Panc1 (cell line): ENCODE data around the gene SDSL. TPM values are rescaled to one million over a fixed set of nuclear protein-coding genes. Genes with fewer than 3 reads are reported as not detected.

ENCODE experiments used
- ATAC-seq: fragments of 200-7000 bp; cut with Tn5 transposase; 2 replicates; pipeline ENCODE4 v1.9.1; 2020; ENCODE audit warnings: mild to moderate bottlenecking, moderate library complexity
- BruUV-seq: library from RNA; stranded (reverse); fragments of 400-500 nt; replicated peaks from 2 replicates; lab custom pipeline; 2021; lab: Mats Ljungman, UMichigan
- CTCF ChIA-PET: fragments of 300-600 bp; sonication (Branson Sonifier 250); formaldehyde crosslinking; loops from one replicate; lab custom pipeline; 2022; ENCODE audit warnings: antibody characterized with exemption; lab: Charles Lee
- POLR2A ChIA-PET: fragments of 300-600 bp; sonication (Branson Sonifier 250); formaldehyde crosslinking; loops from one replicate; lab custom pipeline; 2022; ENCODE audit warnings: antibody characterized with exemption; lab: Charles Lee
- DNase-seq: peaks from one replicate; pipeline ENCODE4 v3.0.0-alpha.2; 2010; ENCODE audit warnings: low read depth, low spot score
- H3K27ac ChIP-seq: 2 replicates; pipeline ENCODE4 v1.5.1; 2011; ENCODE audit warnings: mild to moderate bottlenecking, low read length, inconsistent platforms
- H3K27me3 ChIP-seq: fragments of 200-500 bp; sonication (Bioruptor generic); 2 replicates; pipeline ENCODE4 v1.6.0; 2014; ENCODE audit warnings: low read length, inconsistent platforms; ENCODE audit not compliant: control insufficient read depth, insufficient read depth
- H3K36me3 ChIP-seq: fragments of 200-500 bp; sonication (Bioruptor generic); 2 replicates; pipeline ENCODE4 v1.5.1; 2014; ENCODE audit warnings: inconsistent platforms, mild to moderate bottlenecking, low read length, moderate library complexity; ENCODE audit not compliant: control insufficient read depth, insufficient read depth
- H3K4me1 ChIP-seq: 2 replicates; pipeline ENCODE4 v1.5.1; 2011; ENCODE audit warnings: inconsistent platforms, mild to moderate bottlenecking, low read length, moderate library complexity; ENCODE audit not compliant: control insufficient read depth, insufficient read depth
- H3K4me3 ChIP-seq, 2 experiments: 2 replicates each; pipeline ENCODE4 v1.5.1; 2011 to 2012; ENCODE audit warnings: low read depth in 2 of 2, low read length in 2 of 2, mild to moderate bottlenecking in 2 of 2, inconsistent platforms in 1 of 2, moderate library complexity in 1 of 2
- H3K9me3 ChIP-seq: fragments of 200-500 bp; sonication (Bioruptor generic); 2 replicates; pipeline ENCODE4 v1.5.1; 2014; ENCODE audit warnings: low read depth, mild to moderate bottlenecking, inconsistent platforms, low read length, moderate library complexity; ENCODE audit not compliant: control insufficient read depth, insufficient read depth
- CTCF ChIP-seq: fragments of 450-650 bp; IDR thresholded peaks from 2 replicates; pipeline ENCODE4 v1.5.1; 2017; ENCODE audit warnings: mild to moderate bottlenecking
- POLR2AphosphoS5 ChIP-seq: IDR thresholded peaks from 2 replicates; pipeline ENCODE4 v1.6.1; 2012; ENCODE audit warnings: mild to moderate bottlenecking, low read depth, low read length, moderate library complexity
- REST ChIP-seq, 2 experiments: IDR thresholded peaks; 2 replicates each; pipeline ENCODE4 v1.6.1; 2011 to 2012; ENCODE audit warnings: low read depth in 2 of 2, control low read depth in 1 of 2, low read length in 1 of 2, mild to moderate bottlenecking in 1 of 2, moderate library complexity in 1 of 2; ENCODE audit not compliant: insufficient read depth in 1 of 2
- SIN3A ChIP-seq: IDR thresholded peaks from 2 replicates; pipeline ENCODE4 v1.6.1; 2012; ENCODE audit warnings: low read depth, mild to moderate bottlenecking, low read length, moderate library complexity, borderline replicate concordance; ENCODE audit not compliant: insufficient read depth
- TCF7L2 ChIP-seq: IDR thresholded peaks from 2 replicates; pipeline ENCODE4 v1.6.1; 2011; ENCODE audit warnings: mild to moderate bottlenecking, low read depth, low read length, inconsistent platforms
- in situ Hi-C: cut with HindIII; loops from 2 replicates; pipeline ENCODE4 v1.10.0; 2016; ENCODE audit warnings: low sequenced_read_pairs, low pct_unique_long_range_greater_than_20kb
- intact Hi-C: fragments of 100-400 bp; cut with micrococcal nuclease; formaldehyde crosslinking; loops from one replicate; pipeline ENCODE4 v1.10.0; 2022; ENCODE audit not compliant: unreplicated experiment
- total RNA-seq: library from RNA; stranded (reverse); gene quantifications from one replicate; pipeline ENCODE4 v1.2.1, GENCODE V29; 2021; ENCODE audit not compliant: unreplicated experiment

The SDSL gene
- total RNA-seq, 1 experiment from 2014 or later = 5.8 TPM

GRCh38 chr12:113413488-113413939, 8.7 kb upstream of the SDSL start:
- no TSS peak for BruUV-seq
- intact Hi-C loops = no loop called here
- Histone ChIP-seq H3K27me3 (no peaks in the 10 kb centered on the region), H3K9me3 (no peaks in the 10 kb centered on the region), H3K36me3 (no peaks in the 10 kb centered on the region), H3K27ac (no peak overlapping the region), H3K4me1 (no peaks in the 10 kb centered on the region), H3K4me3 (no peak overlapping the region)
- ATAC-seq = no peak
- in situ Hi-C loops = no loop called here
- DNase-seq = no peak
- POLR2A ChIA-PET = no interaction called here
- TF ChIP-seq REST (IDR thresholded peaks at IDR 0.05; ENCODE audit: insufficient read depth in 1 of 2, low read depth in 2 of 2, low read length in 1 of 2) (no peak), SIN3A (no peak), CTCF (no peak), TCF7L2 (no peak), POLR2AphosphoS5 (no peak)
- CTCF ChIA-PET = interaction anchor here (0.7 kb wide), 1 partner anchor 12 kb away, joined by 9 read pairs; no protein-coding TSS in a partner anchor

GRCh38 chr12:113414519-113415038, 7.6 kb upstream of the SDSL start:
- H3K4me3 ChIP-seq = no peak overlapping the region
- H3K9me3 ChIP-seq = no peaks in the 10 kb centered on the region
- H3K4me1 ChIP-seq = no peaks in the 10 kb centered on the region
- ATAC-seq (no peak), DNase-seq (no peak)
- H3K27ac ChIP-seq = no peak overlapping the region
- intact Hi-C loops (no loop called here), in situ Hi-C loops (no loop called here)
- ChIA-PET CTCF (no interaction called here), POLR2A (no interaction called here)
- H3K36me3 ChIP-seq = no peaks in the 10 kb centered on the region
- BruUV-seq = no TSS peak
- TF ChIP-seq CTCF = no peak
- TF ChIP-seq REST (IDR thresholded peaks at IDR 0.05; ENCODE audit: insufficient read depth in 1 of 2, low read depth in 2 of 2, low read length in 1 of 2) = no peak
- TF ChIP-seq TCF7L2 = no peak
- TF ChIP-seq POLR2AphosphoS5 = no peak
- TF ChIP-seq SIN3A = no peak
- no peaks in the 10 kb centered on the region for H3K27me3 ChIP-seq
